OCI-LY1 (cell line): Measurements from ENCODE around the gene PSD2.

ENCODE experiments used
- EZH2 ChIP-seq: fragments of 200-600 bp; sonication (generic), shearing (Covaris generic); IDR thresholded peaks from 2 replicates; pipeline ENCODE4 v1.8.0; 2017; ENCODE audit warnings: borderline replicate concordance, mixed run types, mild to moderate bottlenecking, antibody characterized with exemption, low read length, moderate library complexity, mixed read lengths
- TF ChIP-seq, protein P1 (sequence below): fragments of 200-600 bp; sonication (generic), shearing (Covaris generic); IDR thresholded peaks from 2 replicates; pipeline ENCODE4 v1.5.1; 2017; ENCODE audit warnings: mild to moderate bottlenecking, antibody characterized with exemption, low read length, moderate library complexity, mixed read lengths

DNA sequence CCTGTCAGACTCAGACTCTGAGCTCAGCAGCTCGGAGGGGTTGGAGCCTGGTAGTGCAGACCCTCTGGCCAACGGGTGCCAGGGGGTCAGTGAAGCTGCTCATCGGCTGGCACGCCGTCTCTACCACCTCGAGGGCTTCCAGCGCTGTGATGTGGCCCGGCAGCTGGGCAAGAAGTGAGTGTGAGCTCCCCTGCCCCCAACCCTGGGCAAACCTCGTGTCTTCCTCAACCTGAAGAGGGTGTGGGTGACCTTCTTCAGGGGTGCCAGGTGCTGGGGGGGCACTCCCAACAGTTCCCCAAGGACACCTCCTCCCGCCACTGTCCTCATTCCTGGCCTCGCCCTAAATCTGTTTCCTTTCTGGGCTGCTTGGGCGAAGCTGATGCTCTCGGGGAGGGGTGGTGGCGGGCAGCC is 18.6 kb downstream of the PSD2 start:
- TF ChIP-seq, protein P1, sequence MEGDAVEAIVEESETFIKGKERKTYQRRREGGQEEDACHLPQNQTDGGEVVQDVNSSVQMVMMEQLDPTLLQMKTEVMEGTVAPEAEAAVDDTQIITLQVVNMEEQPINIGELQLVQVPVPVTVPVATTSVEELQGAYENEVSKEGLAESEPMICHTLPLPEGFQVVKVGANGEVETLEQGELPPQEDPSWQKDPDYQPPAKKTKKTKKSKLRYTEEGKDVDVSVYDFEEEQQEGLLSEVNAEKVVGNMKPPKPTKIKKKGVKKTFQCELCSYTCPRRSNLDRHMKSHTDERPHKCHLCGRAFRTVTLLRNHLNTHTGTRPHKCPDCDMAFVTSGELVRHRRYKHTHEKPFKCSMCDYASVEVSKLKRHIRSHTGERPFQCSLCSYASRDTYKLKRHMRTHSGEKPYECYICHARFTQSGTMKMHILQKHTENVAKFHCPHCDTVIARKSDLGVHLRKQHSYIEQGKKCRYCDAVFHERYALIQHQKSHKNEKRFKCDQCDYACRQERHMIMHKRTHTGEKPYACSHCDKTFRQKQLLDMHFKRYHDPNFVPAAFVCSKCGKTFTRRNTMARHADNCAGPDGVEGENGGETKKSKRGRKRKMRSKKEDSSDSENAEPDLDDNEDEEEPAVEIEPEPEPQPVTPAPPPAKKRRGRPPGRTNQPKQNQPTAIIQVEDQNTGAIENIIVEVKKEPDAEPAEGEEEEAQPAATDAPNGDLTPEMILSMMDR = no peak
- no peak for TF ChIP-seq EZH2
